HepG2 (cell line): Measurements from ENCODE around the gene APBA1.

ENCODE experiments used
- CHCHD3 ChIP-seq: sonication (generic); formaldehyde crosslinking; IDR thresholded peaks from 2 replicates; pipeline ENCODE4 v1.8.0; 2022; ENCODE audit warnings: mild to moderate bottlenecking, missing genetic modification reagents, moderate library complexity
- FOXA1 ChIP-seq, 2 experiments: fragments of 450-650 bp in 1 of 2; sonication (generic) in 1 of 2; formaldehyde crosslinking in 1 of 2; IDR thresholded peaks; 2 replicates each; pipeline versions ENCODE4 v1.4.0 to v1.6.1; 2016 to 2020; ENCODE audit warnings: missing genetic modification reagents in 1 of 2
- KMT2A ChIP-seq: sonication (generic); formaldehyde crosslinking; IDR thresholded peaks from 2 replicates; pipeline ENCODE4 v1.4.0; 2020; ENCODE audit warnings: missing genetic modification reagents
- ZNF383 ChIP-seq: sonication (generic); formaldehyde crosslinking; IDR thresholded peaks from 2 replicates; pipeline ENCODE4 v1.4.0; 2020; ENCODE audit warnings: missing genetic modification reagents, mild to moderate bottlenecking, borderline replicate concordance
- ZNF616 ChIP-seq: sonication (generic); formaldehyde crosslinking; IDR thresholded peaks from 2 replicates; pipeline ENCODE4 v1.5.0; 2020; ENCODE audit warnings: low read depth, mild to moderate bottlenecking, missing genetic modification reagents
- ZNF776 ChIP-seq: sonication (generic); formaldehyde crosslinking; IDR thresholded peaks from 2 replicates; pipeline ENCODE4 v1.4.0; 2020; ENCODE audit warnings: mild to moderate bottlenecking, missing genetic modification reagents
- TF ChIP-seq, protein P1 (sequence below): sonication (generic); formaldehyde crosslinking; IDR thresholded peaks from 2 replicates; pipeline ENCODE4 v1.4.0; 2020; ENCODE audit warnings: missing genetic modification reagents

DNA sequence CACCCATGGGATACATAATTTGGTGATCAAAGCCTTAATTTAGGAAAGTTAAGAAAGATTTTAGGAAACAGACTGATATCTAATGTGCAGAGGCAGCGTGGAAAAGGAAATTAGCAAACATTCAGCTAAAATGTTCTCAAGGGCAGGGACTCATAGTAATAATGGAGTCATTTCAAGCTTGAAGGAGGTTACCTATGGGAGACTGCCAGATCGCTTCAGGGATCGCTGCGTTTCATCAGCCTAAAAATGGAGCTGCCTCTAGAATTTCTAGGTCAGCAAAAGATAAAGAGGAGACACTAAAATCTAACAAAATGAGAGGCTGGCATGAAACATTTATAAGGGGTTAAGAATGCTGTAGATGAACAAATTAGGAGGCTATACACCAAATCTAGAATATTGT lies 115.5 kb downstream of the APBA1 start:
- TF ChIP-seq FOXA1 (IDR thresholded peaks at IDR 0.05) (no peak), FOXA1 (CRISPR knock-in tag; IDR thresholded peaks at IDR 0.05) (no peak), ZNF616 (CRISPR knock-in tag) (no peak), ZNF383 (CRISPR knock-in tag) (no peak), KMT2A (CRISPR knock-in tag) (no peak), ZNF776 (CRISPR knock-in tag) (no peak), CHCHD3 (no peak)
- TF ChIP-seq, protein P1, sequence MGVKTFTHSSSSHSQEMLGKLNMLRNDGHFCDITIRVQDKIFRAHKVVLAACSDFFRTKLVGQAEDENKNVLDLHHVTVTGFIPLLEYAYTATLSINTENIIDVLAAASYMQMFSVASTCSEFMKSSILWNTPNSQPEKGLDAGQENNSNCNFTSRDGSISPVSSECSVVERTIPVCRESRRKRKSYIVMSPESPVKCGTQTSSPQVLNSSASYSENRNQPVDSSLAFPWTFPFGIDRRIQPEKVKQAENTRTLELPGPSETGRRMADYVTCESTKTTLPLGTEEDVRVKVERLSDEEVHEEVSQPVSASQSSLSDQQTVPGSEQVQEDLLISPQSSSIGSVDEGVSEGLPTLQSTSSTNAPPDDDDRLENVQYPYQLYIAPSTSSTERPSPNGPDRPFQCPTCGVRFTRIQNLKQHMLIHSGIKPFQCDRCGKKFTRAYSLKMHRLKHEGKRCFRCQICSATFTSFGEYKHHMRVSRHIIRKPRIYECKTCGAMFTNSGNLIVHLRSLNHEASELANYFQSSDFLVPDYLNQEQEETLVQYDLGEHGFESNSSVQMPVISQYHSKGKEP = no peak
